Prostate gland (tissue), 2 donors: ENCODE data around the gene AATK.

ENCODE experiments used
- POLR2A ChIP-seq: fragments of 450-650 bp; IDR thresholded peaks from one replicate; pipeline ENCODE4 v1.6.1; 2016; ENCODE audit warnings: antibody characterized with exemption, mild to moderate bottlenecking
- TF ChIP-seq, protein P1 (sequence below), 4 experiments: fragments of 200-600 bp in 2 of 4; fragments of 450-650 bp in 2 of 4; sonication (generic) in 2 of 4; IDR thresholded peaks; 1 replicate in 3 of 4; 2 replicates in 1 of 4; pipeline ENCODE4 v1.5.1; 2016 to 2019; ENCODE audit warnings: antibody characterized with exemption in 4 of 4, mild to moderate bottlenecking in 2 of 4, moderate library complexity in 2 of 4

DNA sequence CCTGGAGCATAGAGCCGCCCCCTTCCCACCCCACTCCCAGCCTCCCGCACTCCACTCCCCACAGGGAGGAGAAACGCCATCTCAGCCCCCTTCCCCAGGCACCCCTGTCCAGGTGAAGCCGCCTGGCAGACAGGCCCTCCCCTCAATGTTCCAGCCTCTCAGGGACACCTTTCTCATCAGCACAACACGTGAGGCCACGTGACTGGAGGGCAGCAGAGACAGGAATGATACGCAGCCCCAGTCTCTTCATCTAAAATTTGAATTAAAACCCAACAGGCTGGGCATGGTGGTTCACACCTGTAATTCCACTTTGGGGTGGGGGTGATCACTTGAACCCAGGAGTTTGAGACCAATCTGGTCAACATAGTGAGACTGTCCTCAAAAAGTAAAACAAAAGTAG lies 20.2 kb upstream of the AATK start:
- TF ChIP-seq, protein P1, sequence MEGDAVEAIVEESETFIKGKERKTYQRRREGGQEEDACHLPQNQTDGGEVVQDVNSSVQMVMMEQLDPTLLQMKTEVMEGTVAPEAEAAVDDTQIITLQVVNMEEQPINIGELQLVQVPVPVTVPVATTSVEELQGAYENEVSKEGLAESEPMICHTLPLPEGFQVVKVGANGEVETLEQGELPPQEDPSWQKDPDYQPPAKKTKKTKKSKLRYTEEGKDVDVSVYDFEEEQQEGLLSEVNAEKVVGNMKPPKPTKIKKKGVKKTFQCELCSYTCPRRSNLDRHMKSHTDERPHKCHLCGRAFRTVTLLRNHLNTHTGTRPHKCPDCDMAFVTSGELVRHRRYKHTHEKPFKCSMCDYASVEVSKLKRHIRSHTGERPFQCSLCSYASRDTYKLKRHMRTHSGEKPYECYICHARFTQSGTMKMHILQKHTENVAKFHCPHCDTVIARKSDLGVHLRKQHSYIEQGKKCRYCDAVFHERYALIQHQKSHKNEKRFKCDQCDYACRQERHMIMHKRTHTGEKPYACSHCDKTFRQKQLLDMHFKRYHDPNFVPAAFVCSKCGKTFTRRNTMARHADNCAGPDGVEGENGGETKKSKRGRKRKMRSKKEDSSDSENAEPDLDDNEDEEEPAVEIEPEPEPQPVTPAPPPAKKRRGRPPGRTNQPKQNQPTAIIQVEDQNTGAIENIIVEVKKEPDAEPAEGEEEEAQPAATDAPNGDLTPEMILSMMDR (IDR thresholded peaks at IDR 0.05) = no peak
- TF ChIP-seq POLR2A = no peak
